ENCODE data around the gene RTF1. TPM values are rescaled to one million over a fixed set of nuclear protein-coding genes. Genes with fewer than 3 reads are reported as not detected.
"Not testable (repeated sequence)": the region's sequence is repeated elsewhere in the genome, so short reads cannot be mapped to it uniquely, and the experiment has no call there.

The RTF1 gene
- total RNA-seq, 4 donors from 2014 or later = 15.2 to 33.0 (median 23.8) TPM

GRCh38 chr15:41429003-41429890 is 12.4 kb downstream of the RTF1 start:
- Histone ChIP-seq H3K27ac (peak overlapping the region in 2 of 4 donors; percentile 8 to 9), H3K9me3 (no peaks in the 10 kb centered on the region), H3K4me3 (no peak overlapping the region), H3K4me1 (peaks cover 0 to 12% (median 1%) of the 10 kb centered on the region in 4 donors), H3K27me3 (no peaks in the 10 kb centered on the region), H3K36me3 (no peaks in the 10 kb centered on the region)
- TF ChIP-seq POLR2A (IDR thresholded peaks at IDR 0.05) (no peak), CTCF (IDR thresholded peaks at IDR 0.05) (no peak)
- DNase-seq = peak in 1 of 3 donors; percentile 33

- no peaks in the 10 kb centered on the region for H3K9me3 ChIP-seq
- TF ChIP-seq CTCF (IDR thresholded peaks at IDR 0.05) = no peak
- TF ChIP-seq POLR2A (IDR thresholded peaks at IDR 0.05) = no peak
- no peaks in the 10 kb centered on the region for H3K27me3 ChIP-seq
- H3K4me1 ChIP-seq = peaks cover 0 to 3% (median 0%) of the 10 kb centered on the region in 4 donors
- no peak overlapping the region for H3K27ac ChIP-seq
- no peak for DNase-seq
- peaks cover 0 to 21% (median 0%) of the 10 kb centered on the region in 3 donors for H3K36me3 ChIP-seq
- no peak overlapping the region for H3K4me3 ChIP-seq
These were observed 18.3 kb downstream of the RTF1 start for GRCh38 chr15:41435037-41435786.

- Histone ChIP-seq H3K36me3 (peaks cover 0 to 41% (median 0%) of the 10 kb centered on the region in 3 donors), H3K27ac (no peak overlapping the region), H3K9me3 (no peaks in the 10 kb centered on the region), H3K27me3 (no peaks in the 10 kb centered on the region), H3K4me1 (no peaks in the 10 kb centered on the region), H3K4me3 (no peak overlapping the region)
- TF ChIP-seq CTCF (IDR thresholded peaks at IDR 0.05) (no peak), POLR2A (IDR thresholded peaks at IDR 0.05) (no peak)
- DNase-seq = no peak
These were observed 20.6 kb downstream of the RTF1 start for GRCh38 chr15:41437448-41437847.

- Histone ChIP-seq H3K4me1 (no peaks in the 10 kb centered on the region), H3K36me3 (peaks cover 0 to 45% (median 0%) of the 10 kb centered on the region in 3 donors), H3K9me3 (no peaks in the 10 kb centered on the region), H3K27ac (no peak overlapping the region), H3K27me3 (no peaks in the 10 kb centered on the region), H3K4me3 (no peak overlapping the region)
- peak in 1 of 3 donors; percentile 32 for DNase-seq
- TF ChIP-seq CTCF (IDR thresholded peaks at IDR 0.05) = no peak
- TF ChIP-seq POLR2A (IDR thresholded peaks at IDR 0.05) = no peak
These were observed 21.3 kb downstream of the RTF1 start for GRCh38 chr15:41438206-41438605.

GRCh38 chr15:41438745-41439144 is 21.9 kb downstream of the RTF1 start:
- H3K4me3 ChIP-seq, H3K4me1 ChIP-seq, H3K9me3 ChIP-seq, H3K27me3 ChIP-seq, H3K27ac ChIP-seq: not testable (repeated sequence)
- DNase-seq = peak in 1 of 3 donors; percentile 19
- H3K36me3 ChIP-seq = peaks cover 0 to 45% (median 0%) of the 10 kb centered on the region in 3 donors

GRCh38 chr15:41443275-41443674 is 26.4 kb downstream of the RTF1 start:
- DNase-seq = no peak
- Histone ChIP-seq H3K36me3 (peaks cover 0 to 49% (median 0%) of the 10 kb centered on the region in 3 donors), H3K27ac (no peak overlapping the region), H3K4me1 (no peaks in the 10 kb centered on the region), H3K27me3 (no peaks in the 10 kb centered on the region), H3K4me3 (no peak overlapping the region), H3K9me3 (no peaks in the 10 kb centered on the region)
- TF ChIP-seq CTCF (IDR thresholded peaks at IDR 0.05) (no peak), POLR2A (IDR thresholded peaks at IDR 0.05) (no peak)

All from Peyer's patch (tissue), 4 donors.